CD4-positive, alpha-beta T cell (primary cell): ENCODE results near the gene PLXDC1. TPM values are rescaled to one million over a fixed set of nuclear protein-coding genes. Genes with fewer than 3 reads are reported as not detected.

ENCODE experiments used
- ATAC-seq: fragments of 200-7000 bp; cut with Tn5 transposase; one replicate; pipeline ENCODE4 v1.10.0; 2022; ENCODE audit warnings: mild to moderate bottlenecking; ENCODE audit not compliant: poor library complexity
- CTCF ChIA-PET: fragments of 350-600 bp; sonication (Branson Sonifier 250); formaldehyde crosslinking; loops from one replicate; lab custom pipeline; 2021; ENCODE audit warnings: antibody characterized with exemption, inconsistent platforms; lab: Charles Lee
- POLR2A ChIA-PET: fragments of 350-600 bp; sonication (Branson Sonifier 250); formaldehyde crosslinking; loops from one replicate; lab custom pipeline; 2021; ENCODE audit warnings: antibody characterized with exemption, inconsistent platforms; lab: Charles Lee
- DNase-seq, 14 experiments: peaks; one replicate each; pipeline ENCODE4 v3.0.0-alpha.2; 2013 to 2020; ENCODE audit warnings: mixed read lengths in 2 of 14
- H3K27ac ChIP-seq, 2 donors: one replicate each; pipeline versions ENCODE4 v1.5.1 to v1.7.0; 2013; ENCODE audit warnings: low read length in 2 of 2, low read depth in 1 of 2, mild to moderate bottlenecking in 1 of 2
- H3K27me3 ChIP-seq, 2 experiments: 1 replicate in 1 of 2; 2 replicates in 1 of 2; pipeline versions ENCODE4 v1.6.1 to v1.7.0; 2013; ENCODE audit warnings: low read length in 2 of 2, control low read depth in 1 of 2, mild to moderate bottlenecking in 1 of 2, moderate library complexity in 1 of 2; ENCODE audit not compliant: insufficient read depth in 2 of 2, control insufficient read depth in 1 of 2
- H3K36me3 ChIP-seq: one replicate; pipeline ENCODE4 v1.6.1; 2013; ENCODE audit warnings: low read length, control low read depth; ENCODE audit not compliant: insufficient read depth
- H3K4me1 ChIP-seq: one replicate; pipeline ENCODE4 v1.6.1; 2013; ENCODE audit warnings: low read length, control low read depth; ENCODE audit not compliant: insufficient read depth
- H3K4me3 ChIP-seq: one replicate; pipeline ENCODE4 v1.5.1; 2013; ENCODE audit warnings: mild to moderate bottlenecking, low read length, moderate library complexity
- H3K9me3 ChIP-seq, 2 experiments: 1 replicate in 1 of 2; 2 replicates in 1 of 2; pipeline versions ENCODE4 v1.6.1 to v1.7.0; 2013; ENCODE audit warnings: low read length in 2 of 2, mild to moderate bottlenecking in 2 of 2, control low read depth in 1 of 2, moderate library complexity in 1 of 2; ENCODE audit not compliant: control insufficient read depth in 1 of 2, insufficient read depth in 1 of 2
- H3K27ac Mint-ChIP-seq: one replicate; pipeline ENCODE4 v1.8.0; 2020; ENCODE audit warnings: mixed read lengths
- H3K27me3 Mint-ChIP-seq: one replicate; pipeline ENCODE4 v1.8.0; 2021; ENCODE audit warnings: mixed read lengths
- H3K36me3 Mint-ChIP-seq: one replicate; pipeline ENCODE4 v1.8.0; 2021; ENCODE audit warnings: low read depth, mixed read lengths
- H3K4me1 Mint-ChIP-seq: one replicate; pipeline ENCODE4 v1.8.0; 2021; ENCODE audit warnings: low read depth, mixed read lengths
- H3K4me3 Mint-ChIP-seq: one replicate; pipeline ENCODE4 v1.8.0; 2020; ENCODE audit warnings: mild to moderate bottlenecking, mixed read lengths
- H3K9me3 Mint-ChIP-seq: one replicate; pipeline ENCODE4 v1.8.0; 2020; ENCODE audit warnings: mixed read lengths
- CTCF ChIP-seq: fragments of 200-600 bp; IDR thresholded peaks from one replicate; pipeline ENCODE4 v1.8.0; 2022; ENCODE audit warnings: antibody characterized with exemption, mild to moderate bottlenecking
- intact Hi-C, 2 experiments: fragments of 100-400 bp; cut with DNase I in 1 of 2; cut with micrococcal nuclease in 1 of 2; formaldehyde crosslinking; loops; one replicate each; pipeline versions ENCODE4 v1.15.1 to v1.9.0; 2023 to 2025; cut with DNase I, micrococcal nuclease
- total RNA-seq, 174 experiments: library from RNA in 2 of 174; stranded (reverse) in 2 of 174; gene quantifications; one replicate each; pipeline ENCODE4 v1.2.3 and lab custom pipeline; 2021 to 2026

Gene PLXDC1
- total RNA-seq, 2 experiments from 2014 or later = 66.7 to 67.6 TPM

- intact Hi-C loops = no loop called here
- Mint-ChIP-seq H3K36me3 (peaks cover 2% of the 10 kb centered on the region), H3K27me3 (no peaks in the 10 kb centered on the region), H3K4me3 (peak overlapping the region; percentile 55), H3K4me1 (peaks cover 66% of the 10 kb centered on the region), H3K27ac (peak overlapping the region; percentile 83), H3K9me3 (no peaks in the 10 kb centered on the region)
- DNase-seq (no peak), ATAC-seq (no peak)
- ChIA-PET CTCF (no interaction called here), POLR2A (interaction anchor here (1.0 to 3.0 kb wide), 5 partner anchors 9 to 118 kb away, joined by 3 to 15 read pairs (median 4); partner anchors contain the start of gene PLXDC1)
- no peaks in the 10 kb centered on the region for H3K27me3 ChIP-seq
- TF ChIP-seq CTCF = no peak
- peaks cover 52% of the 10 kb centered on the region for H3K4me1 ChIP-seq
- H3K4me3 ChIP-seq = no peak overlapping the region
- H3K9me3 ChIP-seq = no peaks in the 10 kb centered on the region
- H3K27ac ChIP-seq = no peak overlapping the region
- no peaks in the 10 kb centered on the region for H3K36me3 ChIP-seq
Observed at GRCh38 chr17:39101091-39101490, 50.3 kb downstream of the PLXDC1 start.

- Histone ChIP-seq H3K4me3 (no peak overlapping the region), H3K36me3 (no peaks in the 10 kb centered on the region), H3K27me3 (no peaks in the 10 kb centered on the region), H3K27ac (no peak overlapping the region), H3K9me3 (no peaks in the 10 kb centered on the region), H3K4me1 (peaks cover 58% of the 10 kb centered on the region)
- CTCF ChIA-PET = no interaction called here
- POLR2A ChIA-PET = interaction anchor here (1.0 to 3.0 kb wide), 5 partner anchors 8 to 117 kb away, joined by 3 to 15 read pairs (median 4); partner anchors contain the start of gene PLXDC1
- Mint-ChIP-seq H3K4me3 (no peak overlapping the region), H3K27ac (peak overlapping the region; percentile 83), H3K27me3 (no peaks in the 10 kb centered on the region), H3K4me1 (peaks cover 70% of the 10 kb centered on the region), H3K36me3 (no peaks in the 10 kb centered on the region), H3K9me3 (no peaks in the 10 kb centered on the region)
- intact Hi-C loops = no loop called here
- no peak for TF ChIP-seq CTCF
- DNase-seq (no peak), ATAC-seq (no peak)
Observed at GRCh38 chr17:39100530-39100929, 50.9 kb downstream of the PLXDC1 start.

GRCh38 chr17:39099663-39100286, 51.7 kb downstream of the PLXDC1 start:
- CTCF ChIA-PET = interaction anchor here (0.8 kb wide), 1 partner anchor 65 kb away, joined by 3 read pairs; no protein-coding TSS in a partner anchor
- Mint-ChIP-seq H3K27ac (peak overlapping the region; percentile 83), H3K27me3 (no peaks in the 10 kb centered on the region), H3K4me3 (no peak overlapping the region), H3K4me1 (peaks cover 77% of the 10 kb centered on the region), H3K36me3 (no peaks in the 10 kb centered on the region), H3K9me3 (no peaks in the 10 kb centered on the region)
- TF ChIP-seq CTCF = no peak
- Histone ChIP-seq H3K27me3 (no peaks in the 10 kb centered on the region), H3K27ac (no peak overlapping the region), H3K4me3 (no peak overlapping the region), H3K9me3 (no peaks in the 10 kb centered on the region), H3K36me3 (no peaks in the 10 kb centered on the region), H3K4me1 (peaks cover 65% of the 10 kb centered on the region)
- ATAC-seq (no peak), DNase-seq (no peak)
- intact Hi-C loops = loop anchor here in 1 of 2 experiments (5.0 to 10.0 kb wide), 2 partner anchors 42 to 225 kb away; partner anchors contain the start of gene LASP1
- POLR2A ChIA-PET = interaction anchor here (1.1 to 1.7 kb wide), 4 partner anchors 15 to 117 kb away, joined by 3 to 5 read pairs (median 4); partner anchors contain the start of gene PLXDC1
